ENCODE measurements around the gene CPEB4.

The CPEB4 gene

DNA sequence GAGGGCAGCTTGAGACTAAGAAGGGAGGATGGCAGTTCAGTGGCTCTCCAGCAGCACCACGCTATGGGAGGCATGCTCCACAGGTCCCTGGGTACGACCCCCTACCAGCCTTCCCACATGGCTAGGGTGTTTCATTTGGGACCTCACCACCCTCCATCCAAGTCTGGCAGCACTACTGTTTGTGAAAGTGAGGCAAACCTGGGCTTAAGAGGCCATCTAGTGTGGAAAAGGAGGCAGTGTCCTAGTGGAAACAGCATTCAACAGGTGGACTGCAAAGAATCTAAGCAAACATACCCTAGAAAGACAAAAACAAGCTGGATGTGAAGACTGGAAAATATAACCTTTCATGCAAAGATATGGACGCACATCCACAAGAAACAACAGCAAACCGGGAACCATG is 96.1 kb downstream of the CPEB4 start:
- no peak for DNase-seq (ENCODE audit: low read depth)

DNA sequence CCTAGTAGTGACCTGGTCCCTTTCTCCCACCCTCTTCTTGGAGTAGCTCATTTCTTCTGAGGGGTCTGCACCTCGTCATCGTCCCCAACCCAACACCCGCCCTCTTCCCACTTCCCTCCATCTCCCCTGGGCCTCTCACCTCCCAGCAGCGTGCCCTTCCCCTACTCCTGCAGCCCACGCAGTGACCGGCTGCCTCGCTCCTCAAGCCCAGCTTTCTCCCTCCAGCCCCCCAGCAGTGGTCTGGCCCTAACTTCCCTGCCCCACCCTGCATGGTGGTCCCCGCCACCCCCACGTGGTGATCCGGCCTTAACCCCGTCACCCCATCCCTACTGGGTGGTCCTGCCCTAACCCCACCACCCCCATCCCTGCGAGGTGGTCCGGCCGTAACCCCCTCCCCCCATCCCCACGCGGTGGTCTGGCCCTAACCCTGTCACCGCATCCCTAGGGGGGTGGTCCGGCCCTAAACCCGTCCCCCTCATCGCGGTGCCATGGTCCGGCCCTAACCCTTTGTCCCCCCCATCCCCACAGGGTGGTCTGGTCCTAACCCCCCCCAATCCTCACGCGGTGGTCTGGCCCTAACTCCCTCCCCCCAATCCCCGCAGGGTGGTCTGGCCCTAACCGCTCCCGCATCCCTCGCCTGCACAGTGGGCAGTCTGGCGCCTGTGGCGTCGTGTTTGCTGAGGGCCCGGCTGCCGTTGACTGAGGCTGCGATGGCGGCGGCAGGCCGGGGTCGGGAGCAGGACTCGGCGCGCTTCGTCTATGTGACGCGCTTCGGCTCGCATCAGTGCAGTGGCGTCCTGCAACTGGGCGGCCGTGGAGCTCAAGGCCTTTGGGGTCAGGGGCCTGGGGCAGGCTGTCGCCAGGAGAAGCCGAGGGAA is 100.6 kb downstream of the CPEB4 start, which contains the start of gene C5orf47:
C5orf47 (plus strand) TSS at position 617 of the 878 bp plus-strand sequence; CDS start at position 711, 94 bp downstream.
- DNase-seq (ENCODE audit: low read depth), result no peak

GRCh38 chr5:173989432-173990082 is 101.4 kb downstream of the CPEB4 start:
- DNase-seq (ENCODE audit: low read depth), result no peak

DNA sequence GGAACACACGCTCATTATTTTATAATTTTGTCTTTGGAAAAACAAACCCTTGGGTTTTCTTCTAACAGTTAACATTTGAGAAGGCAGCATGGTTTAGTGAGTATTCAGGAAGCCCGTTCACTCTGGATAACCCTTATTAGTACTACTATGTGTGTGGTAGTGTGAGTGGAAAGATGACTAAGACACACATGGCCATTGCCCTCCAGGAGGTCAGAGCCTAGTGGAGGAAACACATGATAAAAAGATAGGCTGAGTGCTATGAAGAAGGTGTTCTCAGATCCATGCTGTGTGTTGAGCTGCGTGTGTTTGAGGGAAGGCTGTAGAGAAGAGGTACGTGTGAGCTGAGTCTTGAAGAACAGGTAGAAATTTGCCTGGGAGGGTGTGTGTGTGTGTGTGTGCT is 109.2 kb downstream of the CPEB4 start:
- DNase-seq (ENCODE audit: low read depth), result no peak

- no peak for DNase-seq (ENCODE audit: low read depth)
Measured at GRCh38 chr5:173998531-173998930, 110.4 kb downstream of the CPEB4 start.

- DNase-seq (ENCODE audit: low read depth), result no peak
Measured at GRCh38 chr5:174000076-174000475, 111.9 kb downstream of the CPEB4 start.

GRCh38 chr5:174003795-174004194 is 115.6 kb downstream of the CPEB4 start:
- no peak for DNase-seq (ENCODE audit: low read depth)

DNA sequence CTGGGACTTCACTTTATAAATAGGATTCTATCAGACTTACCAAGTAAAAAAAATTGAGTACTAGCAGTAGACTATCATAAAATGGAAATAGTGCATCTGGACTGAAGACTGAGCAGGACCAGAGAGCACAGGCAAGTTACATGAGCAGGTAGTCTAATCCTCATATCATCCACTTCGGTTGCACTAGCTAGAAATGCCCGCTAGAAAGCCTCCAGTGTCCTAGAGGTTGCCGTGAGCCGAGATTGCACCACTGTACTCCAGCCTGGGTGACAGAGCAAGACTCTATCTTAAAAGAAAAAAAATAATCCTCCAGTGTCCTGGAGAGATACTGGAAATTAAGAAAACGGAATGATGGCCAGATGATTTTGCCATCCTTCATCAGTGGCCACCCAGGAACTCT is 120.8 kb downstream of the CPEB4 start:
- no peak for DNase-seq (ENCODE audit: low read depth)

GRCh38 chr5:174010365-174010764 is 122.2 kb downstream of the CPEB4 start:
- no peak for DNase-seq (ENCODE audit: low read depth)

- no peak for DNase-seq (ENCODE audit: low read depth)
Measured at GRCh38 chr5:174011441-174011840, 123.3 kb downstream of the CPEB4 start.
